GM18868 (cell line): ENCODE measurements around the gene NR2E3.

Experiments used
- ATAC-seq: cut with Tn5 transposase; IDR thresholded peaks from one replicate; pipeline ENCODE4 v1.9.1; 2021; ENCODE audit warnings: mild to moderate bottlenecking, moderate library complexity; ENCODE audit not compliant: unreplicated experiment

NR2E3 gene

GRCh38 chr15:71790081-71790480 lies 20.3 kb upstream of the NR2E3 start:
- ATAC-seq: no peak

- ATAC-seq: no peak
Measured at GRCh38 chr15:71791975-71792374, 18.4 kb upstream of the NR2E3 start.

- ATAC-seq: no peak
Measured at GRCh38 chr15:71792521-71792920, 17.8 kb upstream of the NR2E3 start.

- no peak for ATAC-seq
Measured at GRCh38 chr15:71798641-71799040, 11.7 kb upstream of the NR2E3 start.

- no peak for ATAC-seq
Measured at GRCh38 chr15:71800190-71800589, 10.2 kb upstream of the NR2E3 start.

- ATAC-seq: no peak
Measured at GRCh38 chr15:71800835-71801745, 9.3 kb upstream of the NR2E3 start.

GRCh38 chr15:71801935-71802655 lies 8.3 kb upstream of the NR2E3 start:
- ATAC-seq: no peak

- no peak for ATAC-seq
Measured at GRCh38 chr15:71802770-71803169, 7.6 kb upstream of the NR2E3 start.

GRCh38 chr15:71804226-71804625 lies 6.1 kb upstream of the NR2E3 start:
- ATAC-seq: no peak

GRCh38 chr15:71804695-71805470 lies 5.5 kb upstream of the NR2E3 start:
- ATAC-seq: no peak

GRCh38 chr15:71806452-71806931 lies 3.9 kb upstream of the NR2E3 start:
- no peak for ATAC-seq

GRCh38 chr15:71807125-71807629 lies 3.2 kb upstream of the NR2E3 start:
- no peak for ATAC-seq

GRCh38 chr15:71807691-71808091 lies 2.7 kb upstream of the NR2E3 start:
- ATAC-seq: no peak

GRCh38 chr15:71808311-71809020 lies 1.9 kb upstream of the NR2E3 start:
- ATAC-seq: no peak

- ATAC-seq: no peak
Measured at GRCh38 chr15:71809346-71809745, 1.0 kb upstream of the NR2E3 start.

GRCh38 chr15:71811036-71811736 lies 832 bp downstream of the NR2E3 start:
- no peak for ATAC-seq

GRCh38 chr15:71811752-71812735 lies 1.7 kb downstream of the NR2E3 start:
- no peak for ATAC-seq

GRCh38 chr15:71812966-71813722 lies 2.8 kb downstream of the NR2E3 start:
- no peak for ATAC-seq
